ENCODE measurements around the gene IL2RG. TPM values are rescaled to one million over a fixed set of nuclear protein-coding genes. Genes with fewer than 3 reads are reported as not detected.

The IL2RG gene
- total RNA-seq, 2 experiments from 2014 or later, result 302 to 310 TPM

- ChIA-PET CTCF (interaction anchor here (1.2 to 2.8 kb wide), 3 partner anchors 15 to 84 kb away, joined by 3 to 7 read pairs (median 5); partner anchors contain the start of gene IL2RG), POLR2A (interaction anchor here (1.0 to 1.1 kb wide), 2 partner anchors 9 to 33 kb away, joined by 3 to 5 read pairs; no protein-coding TSS in a partner anchor)
- DNase-seq, result no peak
- intact Hi-C loops (cut with micrococcal nuclease), result loop anchor here (5.0 kb wide), 1 partner anchor 86 kb away; no protein-coding TSS in a partner anchor
- no peak overlapping the region for H3K27ac Mint-ChIP-seq
- no peak for ATAC-seq
- H3K36me3 Mint-ChIP-seq (ENCODE audit: low read depth), result no peaks in the 10 kb centered on the region
- no peak for TF ChIP-seq CTCF (IDR thresholded peaks at IDR 0.05)
- H3K9me3 Mint-ChIP-seq, result no peaks in the 10 kb centered on the region
- no peaks in the 10 kb centered on the region for H3K27me3 Mint-ChIP-seq
- peaks cover 40% of the 10 kb centered on the region for H3K4me1 Mint-ChIP-seq (ENCODE audit: low read depth)
- H3K4me3 Mint-ChIP-seq, result peak overlapping the region; percentile 85
These were observed 14.7 kb downstream of the IL2RG start for GRCh38 chrX:71096760-71097032.

GRCh38 chrX:71095981-71096759 is 15.2 kb downstream of the IL2RG start:
- ChIA-PET CTCF (interaction anchor here (1.3 to 2.8 kb wide), 2 partner anchors 16 to 84 kb away, joined by 3 to 7 read pairs; partner anchors contain the start of gene IL2RG), POLR2A (interaction anchor here (0.9 to 1.1 kb wide), 4 partner anchors 9 to 33 kb away, joined by 3 to 5 read pairs (median 4); no protein-coding TSS in a partner anchor)
- DNase-seq (no peak), ATAC-seq (peak; percentile 48)
- Mint-ChIP-seq H3K27ac (peak overlapping the region; percentile 87), H3K27me3 (no peaks in the 10 kb centered on the region), H3K4me3 (peak overlapping the region; percentile 85), H3K36me3 (ENCODE audit: low read depth) (no peaks in the 10 kb centered on the region), H3K9me3 (no peaks in the 10 kb centered on the region), H3K4me1 (ENCODE audit: low read depth) (peaks cover 34% of the 10 kb centered on the region)
- no peak for TF ChIP-seq CTCF (IDR thresholded peaks at IDR 0.05)
- intact Hi-C loops (cut with micrococcal nuclease), result loop anchor here (5.0 kb wide), 1 partner anchor 86 kb away; no protein-coding TSS in a partner anchor

GRCh38 chrX:71095555-71095980 is 15.8 kb downstream of the IL2RG start, which contains the start of gene FOXO4:
Gene FOXO4, plus strand, starts transcription at chrX:71095851. Its CDS starts 678 bp downstream, at chrX:71096529.
- peaks cover 28% of the 10 kb centered on the region for H3K4me1 Mint-ChIP-seq (ENCODE audit: low read depth)
- H3K4me3 Mint-ChIP-seq, result peak within 1 kb of the TSS; percentile 85
- H3K27ac Mint-ChIP-seq, result peak within 1 kb of the TSS; percentile 87
- no peaks in the 10 kb centered on the region for H3K36me3 Mint-ChIP-seq (ENCODE audit: low read depth)
- H3K27me3 Mint-ChIP-seq, result no peaks in the 10 kb centered on the region
- DNase-seq (peak; percentile 93), ATAC-seq (peak; percentile 89)
- CTCF ChIA-PET, result interaction anchor here (1.3 to 2.8 kb wide), 3 partner anchors 16 to 85 kb away, joined by 3 to 7 read pairs (median 3); partner anchors contain the start of gene IL2RG
- POLR2A ChIA-PET, result interaction anchor here (0.9 to 1.1 kb wide), 4 partner anchors 10 to 34 kb away, joined by 3 to 5 read pairs (median 4); no protein-coding TSS in a partner anchor
- intact Hi-C loops (cut with micrococcal nuclease), result loop anchor here (5.0 kb wide), 1 partner anchor 87 kb away; no protein-coding TSS in a partner anchor
- no peaks in the 10 kb centered on the region for H3K9me3 Mint-ChIP-seq
- no peak for TF ChIP-seq CTCF (IDR thresholded peaks at IDR 0.05)

- ATAC-seq (no peak), DNase-seq (no peak)
- no peaks in the 10 kb centered on the region for H3K36me3 Mint-ChIP-seq (ENCODE audit: low read depth)
- H3K27me3 Mint-ChIP-seq, result no peaks in the 10 kb centered on the region
- no peak for TF ChIP-seq CTCF (IDR thresholded peaks at IDR 0.05)
- H3K9me3 Mint-ChIP-seq, result no peaks in the 10 kb centered on the region
- POLR2A ChIA-PET, result no interaction called here
- CTCF ChIA-PET, result interaction anchor here (1.6 kb wide), 1 partner anchor 36 kb away, joined by 3 read pairs; no protein-coding TSS in a partner anchor
- peak overlapping the region; percentile 85 for H3K4me3 Mint-ChIP-seq
- H3K27ac Mint-ChIP-seq, result peak overlapping the region; percentile 87
- peaks cover 26% of the 10 kb centered on the region for H3K4me1 Mint-ChIP-seq (ENCODE audit: low read depth)
- intact Hi-C loops (cut with micrococcal nuclease), result loop anchor here (5.0 kb wide), 1 partner anchor 87 kb away; no protein-coding TSS in a partner anchor
These were observed 16.3 kb downstream of the IL2RG start for GRCh38 chrX:71095033-71095432.

GRCh38 chrX:71091263-71091662 is 20.1 kb downstream of the IL2RG start:
- DNase-seq (no peak), ATAC-seq (no peak)
- H3K27me3 Mint-ChIP-seq, result no peaks in the 10 kb centered on the region
- H3K36me3 Mint-ChIP-seq (ENCODE audit: low read depth), result no peaks in the 10 kb centered on the region
- no peak for TF ChIP-seq CTCF (IDR thresholded peaks at IDR 0.05)
- ChIA-PET POLR2A (no interaction called here), CTCF (no interaction called here)
- intact Hi-C loops (cut with micrococcal nuclease), result no loop called here
- peaks cover 7% of the 10 kb centered on the region for H3K4me1 Mint-ChIP-seq (ENCODE audit: low read depth)
- no peaks in the 10 kb centered on the region for H3K9me3 Mint-ChIP-seq
- no peak overlapping the region for H3K27ac Mint-ChIP-seq
- H3K4me3 Mint-ChIP-seq, result no peak overlapping the region

All from activated CD8-positive, alpha-beta T cell treated with anti-CD3 and anti-CD28 coated beads for 36 hours (primary cell).